Colon (tissue), 2 donors: Measurements from ENCODE around the gene ZNF92.
"Not testable (repeated sequence)": the region's sequence is repeated elsewhere in the genome, so short reads cannot be mapped to it uniquely, and the experiment has no call there.

Source experiments
- FAIRE-seq: peaks from 2 replicates; lab custom pipeline; 2012; peaks lifted over from hg19 to GRCh38; lab: Jason Lieb, UNC
- donor health status: control.
- donor health status: control.

Gene ZNF92

GRCh38 chr7:65373608-65374351 is at the start of gene ZNF92:
Gene ZNF92, plus strand, starts transcription at chr7:65373855. Its CDS starts 143 bp downstream, at chr7:65373998.
- FAIRE-seq, result peak; percentile 76

- no peak for FAIRE-seq
These were observed 47.7 kb upstream of the ZNF92 start for GRCh38 chr7:65325793-65326432.

- FAIRE-seq, result no peak
These were observed 35.3 kb upstream of the ZNF92 start for GRCh38 chr7:65338346-65338745.

GRCh38 chr7:65339257-65339656 is 34.4 kb upstream of the ZNF92 start:
- no peak for FAIRE-seq

GRCh38 chr7:65342723-65343629 is 30.7 kb upstream of the ZNF92 start:
- no peak for FAIRE-seq

- not testable (repeated sequence) for FAIRE-seq
These were observed 29.1 kb upstream of the ZNF92 start for GRCh38 chr7:65344541-65344940.

GRCh38 chr7:65354263-65354662 is 19.4 kb upstream of the ZNF92 start:
- no peak for FAIRE-seq

- no peak for FAIRE-seq
These were observed 3.8 kb upstream of the ZNF92 start for GRCh38 chr7:65369843-65370242.

- no peak for FAIRE-seq
These were observed 2.2 kb upstream of the ZNF92 start for GRCh38 chr7:65371468-65371867.

GRCh38 chr7:65379318-65379717 is 5.7 kb downstream of the ZNF92 start:
- FAIRE-seq, result no peak

GRCh38 chr7:65381742-65382141 is 8.1 kb downstream of the ZNF92 start:
- FAIRE-seq, result no peak

GRCh38 chr7:65382452-65382851 is 8.8 kb downstream of the ZNF92 start:
- FAIRE-seq, result no peak

- no peak for FAIRE-seq
These were observed 14.2 kb downstream of the ZNF92 start for GRCh38 chr7:65387891-65388290.

- no peak for FAIRE-seq
These were observed 16.9 kb downstream of the ZNF92 start for GRCh38 chr7:65390588-65390987.

GRCh38 chr7:65397730-65398142 is 24.1 kb downstream of the ZNF92 start:
- FAIRE-seq, result no peak

GRCh38 chr7:65398671-65399070 is 25.0 kb downstream of the ZNF92 start:
- not testable (repeated sequence) for FAIRE-seq

GRCh38 chr7:65399101-65399500 is 25.4 kb downstream of the ZNF92 start:
- FAIRE-seq, result not testable (repeated sequence)

- FAIRE-seq, result no peak
These were observed 30.4 kb downstream of the ZNF92 start for GRCh38 chr7:65404020-65404419.

- not testable (repeated sequence) for FAIRE-seq
These were observed 33.1 kb downstream of the ZNF92 start for GRCh38 chr7:65406706-65407105.

- no peak for FAIRE-seq
These were observed 35.7 kb downstream of the ZNF92 start for GRCh38 chr7:65409363-65409762.

- FAIRE-seq, result no peak
These were observed 37.6 kb downstream of the ZNF92 start for GRCh38 chr7:65411249-65411648.

- FAIRE-seq, result no peak
These were observed 49.0 kb downstream of the ZNF92 start for GRCh38 chr7:65422670-65423069.

- not testable (repeated sequence) for FAIRE-seq
These were observed 49.6 kb downstream of the ZNF92 start for GRCh38 chr7:65423286-65423685.
